DLD1 (cell line): ENCODE data around the gene NMT2.
"Not testable (repeated sequence)": the region's sequence is repeated elsewhere in the genome, so short reads cannot be mapped to it uniquely, and the experiment has no call there.

Source experiments
- in situ Hi-C: cut with HindIII; loops from 2 replicates; pipeline ENCODE4 v1.10.0; 2017; ENCODE audit warnings: low sequenced_read_pairs

The NMT2 gene

DNA sequence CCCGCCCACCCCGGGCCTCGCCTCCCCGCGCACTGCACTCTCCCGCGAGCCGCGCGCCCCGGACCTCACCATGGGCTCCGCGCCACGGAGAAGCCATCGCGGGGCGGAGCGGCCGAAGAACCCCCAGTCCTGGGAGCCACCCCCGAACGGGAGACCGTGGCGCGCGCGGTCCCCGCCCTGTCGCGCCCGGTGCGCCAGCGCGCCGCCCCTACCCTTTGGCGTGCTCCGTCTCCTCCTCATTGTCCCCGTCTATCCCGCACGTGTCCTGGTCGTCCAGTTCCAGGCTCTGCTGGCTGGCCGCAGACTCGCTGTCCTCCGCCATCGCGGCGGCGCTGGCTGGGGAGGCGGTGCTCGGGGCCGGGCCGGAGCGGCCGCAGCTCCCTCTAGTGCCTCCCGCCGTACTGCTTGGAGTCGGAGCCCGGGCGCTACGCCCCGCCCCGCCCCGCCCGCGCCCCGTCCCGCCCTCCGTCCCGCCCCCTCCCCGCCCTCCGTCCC, at the start of gene NMT2:
TSS of gene NMT2 (minus strand) at position 403 of the 495 bp plus-strand sequence. CDS start at position 322, 81 bp downstream.
- in situ Hi-C loops: no loop called here

DNA sequence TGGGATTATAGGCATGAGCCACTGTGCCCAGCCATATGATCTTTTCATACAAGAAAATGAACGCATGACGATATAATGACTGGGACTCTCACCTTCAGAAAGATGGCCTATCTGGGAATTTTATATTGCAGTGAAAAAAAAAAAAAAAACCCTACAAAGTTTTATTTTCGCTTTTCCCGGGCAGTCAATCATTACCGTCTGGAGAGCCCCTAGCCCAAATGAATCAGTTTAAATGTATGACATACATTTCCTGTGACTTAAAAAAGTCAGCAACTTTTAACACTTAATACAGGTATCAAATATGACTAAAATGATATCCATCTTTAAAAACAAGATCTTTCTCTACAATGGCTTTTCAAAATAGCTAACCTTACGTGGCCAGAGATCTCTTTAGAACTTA, 48.2 kb upstream of the NMT2 start:
- in situ Hi-C loops: no loop called here

DNA sequence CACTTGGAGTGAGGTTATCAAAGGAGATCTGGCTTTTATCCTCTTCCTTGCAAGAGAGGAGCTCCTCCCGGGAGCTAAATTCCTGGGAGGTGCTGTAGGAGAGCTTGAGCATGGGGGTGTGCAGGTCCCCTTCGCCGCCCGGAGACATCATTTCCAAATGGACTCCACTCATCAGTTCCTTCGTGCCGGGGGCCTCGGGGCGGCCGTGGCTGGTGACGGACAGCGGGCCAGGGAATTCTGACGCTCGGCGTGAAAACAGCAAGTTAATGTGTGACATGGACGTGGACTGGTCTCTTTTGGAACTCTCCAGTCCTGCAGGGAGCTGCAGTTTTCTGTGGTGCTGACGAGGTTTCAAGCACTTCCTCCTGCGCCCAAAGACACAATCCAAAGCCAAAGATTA, 45.7 kb upstream of the NMT2 start:
- in situ Hi-C loops: no loop called here

DNA sequence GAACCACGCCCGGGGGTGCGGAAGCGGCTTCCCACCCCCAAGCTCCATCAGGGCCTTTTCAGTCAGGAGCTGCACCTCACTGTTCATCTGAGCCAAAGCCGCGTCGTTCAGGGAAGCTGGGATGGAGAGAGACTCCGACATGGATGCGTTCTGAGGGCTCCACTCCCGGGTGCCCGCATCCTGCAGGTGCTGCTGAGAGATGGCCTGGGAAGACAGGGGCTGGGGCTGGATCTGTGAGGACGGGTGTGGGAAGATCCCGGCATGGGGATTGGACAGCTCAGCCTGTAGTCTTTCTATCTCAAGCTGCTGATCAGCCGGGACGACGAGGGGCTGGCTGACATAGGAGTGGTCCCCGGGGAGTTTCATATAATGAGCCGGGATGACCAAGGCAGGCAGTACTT, 45.0 kb upstream of the NMT2 start:
- in situ Hi-C loops: no loop called here

DNA sequence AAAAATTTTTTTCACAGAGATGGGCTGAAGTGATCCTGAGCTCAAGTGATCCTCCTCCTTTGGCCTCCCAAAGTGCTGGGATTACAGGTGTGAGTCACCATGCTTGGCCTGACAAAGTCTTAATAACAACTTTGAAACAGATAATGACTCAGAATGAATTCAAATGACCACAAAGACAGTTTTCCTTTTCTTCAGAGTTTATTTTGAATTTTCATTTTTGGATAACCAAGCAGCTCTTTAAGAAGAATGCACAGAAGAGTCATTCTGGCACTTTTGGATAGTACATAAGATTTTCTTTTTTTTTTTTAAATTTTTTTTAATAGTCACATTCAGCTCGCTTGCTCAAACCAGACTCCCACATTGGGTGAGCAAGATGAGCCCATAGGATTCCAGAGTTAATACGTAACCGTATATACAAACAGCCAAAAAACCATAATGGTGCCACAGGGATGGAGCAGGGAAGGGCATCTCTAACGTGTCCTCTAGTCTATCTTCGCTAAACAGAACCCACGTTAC, 43.0 kb upstream of the NMT2 start:
- in situ Hi-C loops: no loop called here

DNA sequence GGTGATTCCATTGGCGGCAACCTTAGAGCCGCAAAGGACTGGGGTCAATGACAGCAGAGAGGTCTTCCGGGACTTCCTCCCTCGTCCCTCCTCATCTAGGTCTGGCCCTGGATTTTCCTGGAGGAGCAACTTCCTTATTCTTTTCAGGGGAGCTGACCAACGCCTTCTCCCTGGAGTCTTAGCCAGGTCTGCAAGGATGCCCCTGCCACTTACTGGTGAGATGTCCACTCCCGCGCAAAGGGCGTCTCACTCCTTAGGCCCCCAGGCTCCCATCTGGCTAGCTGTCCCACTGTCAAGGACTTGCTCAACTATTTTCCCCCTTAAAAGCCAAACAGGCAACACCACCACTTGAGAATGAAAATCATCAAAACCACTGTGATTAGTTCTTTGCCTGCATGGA, 42.0 kb upstream of the NMT2 start:
- in situ Hi-C loops: no loop called here

DNA sequence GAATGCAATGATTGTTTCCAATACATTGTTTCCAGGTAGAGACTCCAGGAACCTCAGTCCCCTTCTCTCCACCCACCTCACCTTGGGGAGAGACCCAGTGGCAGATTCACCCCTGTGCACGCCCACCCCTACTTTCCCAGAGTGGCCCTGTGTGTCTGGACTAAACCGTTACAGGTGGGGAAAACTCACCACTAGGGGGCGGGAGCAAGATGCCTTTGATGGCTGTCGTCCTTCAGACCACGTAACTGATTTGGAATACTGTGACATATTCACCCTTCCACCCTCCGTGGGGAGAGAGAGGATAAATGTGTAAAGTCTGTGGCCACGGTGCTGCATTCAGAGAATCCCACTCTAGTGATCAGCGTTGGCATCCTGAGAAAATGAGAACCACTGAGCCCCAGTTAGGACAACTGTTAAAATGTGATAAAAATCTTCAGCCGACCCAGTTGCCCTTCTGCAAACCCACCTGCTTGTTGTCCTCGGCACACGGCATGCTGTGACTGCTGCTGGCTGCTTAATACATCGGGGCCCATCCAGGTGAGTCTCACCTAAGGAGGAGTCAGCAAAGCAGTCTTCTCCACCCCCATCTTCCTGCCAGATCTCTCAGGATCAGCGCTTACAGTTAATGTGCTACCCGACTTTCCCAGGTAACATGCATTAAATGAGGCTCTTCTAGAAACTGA, 41.5 kb upstream of the NMT2 start:
- in situ Hi-C loops: no loop called here

DNA sequence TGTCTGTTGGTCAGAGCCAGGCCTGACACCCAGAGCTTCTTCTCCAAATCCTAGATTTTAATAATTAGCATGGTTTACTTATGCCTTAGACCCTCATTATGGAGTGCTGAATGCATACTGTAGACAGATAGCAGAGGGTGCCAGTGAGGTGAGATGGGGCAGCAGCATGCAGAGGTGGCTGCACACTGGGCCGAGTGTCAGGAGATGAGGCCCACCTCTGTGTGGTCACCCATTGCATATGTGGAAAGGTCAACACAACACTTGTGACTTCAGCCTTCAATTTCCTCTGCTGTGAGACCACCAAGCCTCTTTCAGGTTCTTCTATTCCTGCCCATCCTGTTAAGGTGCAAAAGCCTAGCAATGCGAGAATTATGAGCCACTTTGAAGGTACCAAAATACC, 39.7 kb upstream of the NMT2 start:
- in situ Hi-C loops: no loop called here

DNA sequence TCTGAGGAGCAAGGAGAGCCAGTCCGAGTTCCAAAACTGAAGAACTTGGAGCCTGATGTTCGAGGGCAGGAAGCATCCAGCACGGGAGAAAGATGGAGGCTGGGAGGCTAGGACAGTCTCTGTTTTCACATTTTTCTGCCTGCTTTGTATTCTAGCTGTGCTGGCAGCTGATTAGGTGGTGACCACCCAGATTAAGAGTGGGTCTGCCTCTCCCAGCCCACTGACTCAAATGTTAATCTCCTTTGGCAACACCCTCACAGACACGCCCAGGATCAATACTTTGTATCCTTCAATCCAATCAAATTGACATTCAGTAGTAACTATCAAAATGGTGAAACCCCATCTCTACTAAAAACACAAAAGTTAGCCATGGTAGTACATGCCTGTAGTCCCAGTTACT, 38.9 kb upstream of the NMT2 start:
- in situ Hi-C loops: not testable (repeated sequence)

DNA sequence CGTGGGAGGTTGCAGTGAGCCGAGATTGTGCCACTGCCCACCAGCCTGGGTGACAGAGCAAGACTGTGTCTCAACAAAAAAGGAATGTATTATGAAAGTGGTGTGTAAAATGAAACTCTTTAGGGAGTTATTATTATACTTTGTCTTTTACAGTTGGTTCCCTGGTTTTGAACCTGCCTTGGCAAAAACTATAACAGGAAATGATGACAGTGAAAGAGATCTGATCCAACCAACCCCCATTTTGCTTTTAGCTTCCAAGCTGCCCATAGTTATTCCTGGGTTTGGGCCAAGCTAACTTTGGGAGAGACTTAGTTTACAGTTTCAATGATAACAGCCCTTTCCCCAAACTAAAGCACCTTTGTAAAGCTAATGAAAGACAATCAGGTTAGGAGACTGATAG, 34.1 kb upstream of the NMT2 start:
- in situ Hi-C loops: no loop called here

DNA sequence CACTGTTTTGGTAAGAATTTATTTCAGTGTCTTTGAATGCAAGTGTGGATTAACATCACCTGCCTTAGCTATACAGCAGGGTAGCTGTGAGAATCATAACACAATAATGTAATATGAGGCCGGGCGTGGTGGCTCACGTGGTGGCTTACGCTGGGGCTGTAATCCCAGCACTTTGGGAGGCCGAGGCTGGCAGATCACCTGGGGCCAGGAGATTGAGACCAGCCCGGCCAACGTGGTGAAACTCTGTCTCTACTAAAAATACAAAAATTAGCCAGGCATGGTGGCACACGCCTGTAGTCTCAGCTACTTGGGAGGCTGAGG, 33.8 kb upstream of the NMT2 start:
- in situ Hi-C loops: not testable (repeated sequence)

DNA sequence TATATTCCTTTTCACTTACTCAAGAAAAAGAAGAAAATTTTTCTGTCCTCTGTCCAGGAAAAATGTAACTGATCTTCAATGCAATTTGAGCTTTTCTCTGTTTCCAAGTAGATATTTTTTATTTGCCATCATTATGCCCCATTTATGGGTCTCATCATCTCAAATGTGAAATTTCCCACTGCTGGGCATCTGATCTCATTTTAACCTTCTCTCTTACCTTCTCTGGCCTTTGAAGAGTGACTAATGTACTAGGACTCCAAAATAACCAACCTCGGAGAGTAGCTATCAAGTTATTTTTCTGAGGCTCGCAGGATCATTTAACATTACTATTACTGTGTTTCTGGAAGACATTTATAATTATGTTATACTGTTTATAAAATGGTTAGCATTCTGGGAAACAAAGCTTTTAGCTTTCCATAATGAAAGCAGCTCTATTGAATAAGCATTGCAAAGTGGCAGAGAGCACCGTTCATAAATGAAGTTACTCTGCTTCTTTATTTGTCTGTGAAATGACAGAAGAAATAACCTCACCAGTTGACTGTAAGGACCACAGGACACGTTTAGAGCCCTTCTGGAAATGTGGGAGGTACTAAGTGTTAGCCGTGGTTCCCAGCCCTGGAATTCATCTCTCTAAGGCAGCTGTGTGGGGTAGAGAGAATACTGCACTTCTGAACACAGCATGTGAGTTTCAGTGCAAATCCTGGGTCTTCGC, 33.3 kb upstream of the NMT2 start:
- in situ Hi-C loops: no loop called here

DNA sequence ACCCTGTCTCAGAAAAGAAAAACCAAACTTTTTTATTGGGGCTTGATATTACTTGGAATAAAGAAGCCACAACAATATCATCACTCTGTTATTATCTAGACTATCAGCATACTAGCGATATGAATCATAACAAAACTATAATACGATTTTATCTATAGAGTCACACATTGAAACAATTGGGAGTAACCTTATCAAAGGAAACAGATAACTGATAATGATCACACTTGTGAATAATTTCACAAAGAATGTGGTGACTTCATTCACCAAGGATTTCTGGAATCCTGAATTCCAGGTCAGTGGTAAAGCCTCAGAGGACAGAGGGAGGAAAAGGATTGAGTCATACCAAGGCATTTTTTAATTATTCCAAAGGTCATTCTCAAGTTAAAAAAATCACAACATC, 32.1 kb upstream of the NMT2 start:
- in situ Hi-C loops: no loop called here

DNA sequence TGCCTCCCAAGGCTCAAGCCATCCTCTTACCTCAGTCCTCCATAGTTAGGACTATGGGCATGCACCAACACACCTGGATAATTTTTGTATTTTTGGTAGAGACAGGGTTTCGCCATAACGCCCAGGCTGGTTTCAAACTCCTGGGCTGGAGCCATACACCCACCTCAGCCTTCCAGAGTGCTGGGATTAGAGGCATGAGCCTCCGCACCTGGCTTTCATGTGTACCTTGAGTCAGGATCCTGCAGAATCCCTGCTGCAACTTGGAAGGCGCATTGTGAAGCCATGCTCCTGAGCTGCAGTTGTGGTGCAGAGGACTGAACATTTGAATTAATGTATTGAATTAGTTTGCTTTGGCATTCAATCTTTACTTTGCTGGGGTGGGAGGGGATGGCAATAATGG, 29.4 kb upstream of the NMT2 start:
- in situ Hi-C loops: no loop called here

DNA sequence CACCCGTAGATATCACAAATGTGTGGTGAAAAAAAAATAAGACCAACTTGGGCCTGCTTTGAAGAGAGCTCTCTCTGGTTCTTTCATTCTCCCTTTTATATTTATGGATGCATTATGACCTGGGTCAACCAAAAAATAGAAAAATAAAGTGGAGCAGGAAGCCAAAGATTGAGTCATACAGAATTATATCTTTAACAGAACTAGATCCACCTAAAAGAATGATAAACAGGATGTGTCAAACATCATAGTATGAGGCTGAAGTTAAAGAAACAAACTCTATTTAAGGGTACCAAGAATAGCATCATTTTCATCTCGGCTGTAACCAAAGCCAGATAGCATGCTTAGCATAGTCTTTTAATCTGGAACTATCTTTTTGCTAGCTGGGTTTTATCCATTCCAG, 28.8 kb upstream of the NMT2 start:
- in situ Hi-C loops: no loop called here

DNA sequence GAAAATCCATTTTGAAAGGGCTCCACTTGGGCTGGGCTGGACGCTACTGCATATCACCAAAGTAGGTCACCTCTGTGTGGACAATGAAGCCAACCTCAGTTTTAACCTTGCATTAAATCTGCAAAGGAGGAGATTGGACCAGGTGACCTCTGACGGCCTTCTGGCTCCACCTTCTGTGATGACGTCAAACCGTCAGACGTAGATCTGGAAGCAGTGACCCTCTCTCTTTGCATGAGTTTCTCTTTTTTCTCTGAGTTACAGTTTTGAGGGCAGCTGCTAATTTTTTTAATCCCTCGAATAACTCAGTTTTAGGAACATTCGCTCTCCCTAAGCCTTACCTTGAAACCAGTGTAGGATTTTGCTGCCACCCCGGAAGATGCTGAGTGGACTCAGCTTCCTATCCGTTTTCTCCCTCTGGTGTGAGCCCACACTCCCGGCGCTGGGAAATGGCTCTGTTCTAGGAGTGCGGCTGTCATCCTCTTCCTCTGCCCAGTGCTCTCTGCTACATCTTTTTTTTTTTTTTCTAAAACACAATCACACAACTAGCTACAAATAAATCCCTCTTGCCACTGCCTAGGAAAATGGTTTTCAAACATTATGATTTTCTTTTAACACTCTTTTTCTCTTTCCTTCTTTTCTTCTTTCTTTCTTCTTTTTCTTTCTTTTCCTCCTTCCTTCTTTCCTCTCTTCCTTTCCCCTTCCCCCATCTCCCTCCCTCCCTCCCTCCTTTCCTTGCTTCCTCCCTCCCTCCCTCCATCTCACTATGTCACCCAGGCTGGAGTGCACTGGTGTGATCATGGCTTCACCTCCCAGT, 27.7 kb upstream of the NMT2 start:
- in situ Hi-C loops: no loop called here

DNA sequence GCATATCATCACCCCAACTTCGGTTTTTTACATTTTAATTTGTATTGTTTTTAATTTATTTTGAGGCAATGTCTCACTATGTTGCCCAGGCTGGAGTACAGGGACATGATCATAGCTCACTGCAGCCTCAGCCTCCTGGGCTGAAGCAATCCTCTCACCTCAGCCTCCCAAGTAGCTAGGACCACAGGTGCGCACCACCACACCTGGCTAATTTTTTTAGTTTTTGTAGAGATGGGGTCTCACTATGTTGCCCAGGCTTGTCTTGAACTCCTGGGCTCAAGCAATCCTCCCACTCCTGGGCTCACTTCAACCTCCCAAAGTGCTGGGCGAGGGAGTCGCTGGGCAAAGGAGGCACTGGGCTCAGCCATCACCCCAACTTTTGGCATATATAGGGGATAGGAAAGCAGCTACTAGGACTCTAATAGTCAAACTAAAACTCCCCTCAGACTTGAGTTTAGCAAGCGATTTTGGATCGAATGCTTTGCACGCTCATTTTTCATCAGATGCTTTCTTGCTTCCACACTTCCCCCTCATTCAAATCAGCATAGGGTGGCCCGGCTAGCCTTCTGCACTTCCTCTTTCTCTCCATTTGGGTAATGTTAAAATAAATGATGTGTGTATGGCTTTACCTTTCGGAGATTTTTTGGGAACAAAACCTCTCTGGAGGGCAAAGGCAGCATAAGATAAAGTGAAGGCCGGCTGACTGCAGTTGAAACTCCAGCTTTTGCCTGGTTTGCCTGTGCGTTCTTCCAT, 20.8 kb upstream of the NMT2 start:
- in situ Hi-C loops: no loop called here

DNA sequence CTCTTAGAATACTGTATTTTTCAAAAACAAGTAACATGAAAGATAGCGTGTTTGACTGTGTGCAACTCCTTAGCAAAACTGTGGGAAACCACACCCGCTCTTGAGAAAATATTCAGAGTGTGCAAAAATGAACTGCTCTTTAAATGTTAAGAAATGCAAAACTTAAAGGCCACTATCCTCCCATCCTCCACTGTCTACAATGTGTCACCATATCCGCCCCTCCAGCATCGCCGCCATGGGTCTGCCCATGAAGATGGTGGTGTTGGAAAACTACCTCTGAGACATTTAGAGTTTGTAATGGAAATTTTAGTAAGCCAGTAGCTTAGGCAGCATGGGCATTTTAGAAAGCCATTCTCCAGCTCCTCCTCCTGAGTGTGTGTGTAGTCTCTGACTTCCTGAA, 20.1 kb upstream of the NMT2 start:
- in situ Hi-C loops: no loop called here

DNA sequence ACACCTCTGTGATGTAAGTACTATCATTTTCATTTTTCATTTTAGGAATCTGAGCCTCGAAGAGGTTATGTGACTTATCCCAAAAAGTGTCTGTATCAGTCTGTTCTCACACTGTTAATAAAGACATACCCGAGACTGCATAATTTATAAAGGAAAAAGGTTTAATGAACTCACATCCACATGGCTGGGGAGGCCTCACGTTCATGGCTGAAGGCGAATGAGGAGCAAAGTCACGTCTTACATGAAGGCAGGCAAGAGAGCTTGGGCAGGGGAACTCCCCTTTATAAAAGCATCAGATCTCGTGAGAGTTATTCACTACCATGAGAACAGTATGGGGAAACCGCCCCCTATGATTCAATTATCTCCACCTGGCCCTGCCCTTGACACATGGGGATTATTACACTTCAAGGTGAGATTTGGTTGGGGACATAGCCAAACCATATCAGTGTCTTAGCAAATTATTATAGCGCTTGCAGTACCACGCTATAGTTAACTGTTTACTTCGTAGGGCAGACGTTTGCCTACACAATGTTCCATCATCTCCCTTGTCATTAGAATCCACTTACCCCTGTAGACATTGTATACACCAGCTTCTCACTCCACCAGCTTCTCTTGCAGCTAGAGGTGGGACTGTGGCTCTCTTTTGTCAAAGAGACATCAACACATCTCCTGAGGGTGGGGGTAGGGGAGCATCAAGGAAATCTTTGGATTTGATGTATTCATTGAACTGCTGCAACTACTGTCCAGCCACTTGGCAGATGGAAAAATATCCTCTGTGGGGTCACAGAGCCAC, 15.4 kb upstream of the NMT2 start:
- in situ Hi-C loops: no loop called here

DNA sequence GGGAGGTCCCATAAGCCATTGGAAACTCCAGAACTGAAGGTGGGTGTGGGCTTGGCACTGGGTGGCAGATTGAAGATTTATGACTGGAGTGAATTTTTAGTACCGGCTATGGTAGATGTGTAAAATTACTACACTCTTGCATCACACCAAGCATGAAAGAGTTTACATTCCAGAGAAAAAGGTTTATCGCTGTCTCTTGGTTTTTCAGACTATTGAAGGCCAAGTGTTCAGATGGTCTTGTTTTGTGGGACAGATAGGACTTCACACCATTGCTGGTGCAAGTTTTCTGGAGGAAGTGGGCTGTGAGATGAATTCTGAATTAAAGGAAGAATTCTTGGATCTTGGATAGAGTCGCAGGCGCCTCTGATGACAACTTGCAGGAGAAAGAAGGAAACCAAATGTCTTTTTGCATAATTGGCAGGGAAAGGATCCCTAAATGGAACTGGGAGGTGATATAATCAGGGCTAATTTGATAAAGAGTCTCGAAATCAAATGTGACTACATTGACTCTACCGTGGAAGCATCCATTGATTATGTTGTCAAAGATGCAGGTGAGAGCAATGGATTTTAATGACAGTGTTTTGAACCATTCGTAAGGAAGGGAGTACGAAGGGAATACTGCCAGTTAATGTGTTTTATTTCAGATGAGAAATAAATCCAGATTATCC, 14.2 kb upstream of the NMT2 start:
- in situ Hi-C loops: no loop called here
